ENCODE data around the gene ZNF300.
"Not testable (repeated sequence)": the region's sequence is repeated elsewhere in the genome, so short reads cannot be mapped to it uniquely, and the experiment has no call there.

Gene ZNF300

DNA sequence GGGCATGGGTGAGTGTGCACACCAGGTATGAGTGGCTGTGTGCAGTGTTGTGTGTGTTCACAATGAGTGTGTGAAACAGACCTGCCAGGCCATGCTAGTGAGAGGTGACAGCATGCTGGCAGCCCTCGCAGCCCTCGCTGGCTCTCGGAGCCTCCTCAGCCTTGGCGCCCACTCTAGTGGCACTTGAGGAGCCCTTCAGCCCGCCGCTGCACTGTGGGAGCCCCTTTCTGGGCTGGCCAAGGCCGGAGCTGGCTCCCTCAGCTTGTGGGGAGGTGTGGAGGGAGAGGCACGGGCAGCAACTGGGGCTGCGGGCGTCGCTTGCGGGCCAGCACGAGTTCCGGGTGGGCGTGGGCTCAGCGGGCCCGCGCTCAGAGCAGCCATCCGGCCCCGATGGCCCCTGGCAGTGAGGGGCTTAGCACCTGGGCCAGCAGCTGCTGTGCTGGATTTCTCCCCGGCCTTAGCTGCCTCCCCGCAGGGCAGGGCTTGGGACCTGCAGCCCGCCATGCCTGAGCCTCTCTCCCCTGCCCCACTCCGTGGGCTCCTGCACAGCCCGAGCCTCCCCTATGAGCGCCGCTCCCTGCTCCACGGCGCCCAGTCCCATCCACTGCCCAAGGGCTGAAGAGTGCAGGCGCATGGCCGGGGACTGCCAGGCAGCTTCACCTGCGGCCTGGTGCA lies 59.5 kb downstream of the ZNF300 start:
- not testable (repeated sequence) for DNase-seq

Data from amniotic stem cell (primary cell).